ENCODE measurements around the gene RAP1GAP2.

GRCh38 chr17:2902546-2902945 is 106.3 kb downstream of the RAP1GAP2 start:
- no peak for TF ChIP-seq CTCF (IDR thresholded peaks at IDR 0.05)
- TF ChIP-seq POLR2A (IDR thresholded peaks at IDR 0.05) = no peak
